HG02970 (cell line): Measurements from ENCODE around the gene SART1.
"Not testable (repeated sequence)": the region's sequence is repeated elsewhere in the genome, so short reads cannot be mapped to it uniquely, and the experiment has no call there.

Experiments
- ATAC-seq: cut with Tn5 transposase; IDR thresholded peaks from one replicate; pipeline ENCODE4 v1.9.1; 2021; ENCODE audit warnings: mild to moderate bottlenecking, moderate library complexity, moderate number of reproducible peaks; ENCODE audit not compliant: unreplicated experiment, low FRiP score

Gene SART1

GRCh38 chr11:65931773-65932557 lies 29.6 kb upstream of the SART1 start:
- ATAC-seq, result no peak

- no peak for ATAC-seq
Measured at GRCh38 chr11:65932558-65932919, 29.0 kb upstream of the SART1 start.

- ATAC-seq, result no peak
Measured at GRCh38 chr11:65934014-65934413, 27.5 kb upstream of the SART1 start.

GRCh38 chr11:65937766-65938165 lies 23.8 kb upstream of the SART1 start:
- no peak for ATAC-seq

GRCh38 chr11:65941720-65942310 lies 19.7 kb upstream of the SART1 start:
- no peak for ATAC-seq

- no peak for ATAC-seq
Measured at GRCh38 chr11:65942531-65942930, 19.0 kb upstream of the SART1 start.

- no peak for ATAC-seq
Measured at GRCh38 chr11:65944191-65944590, 17.3 kb upstream of the SART1 start.

GRCh38 chr11:65944767-65945166 lies 16.8 kb upstream of the SART1 start:
- no peak for ATAC-seq

- ATAC-seq, result no peak
Measured at GRCh38 chr11:65945430-65945911, 16.1 kb upstream of the SART1 start, which contains the start of gene TSGA10IP. Gene TSGA10IP, plus strand, starts transcription at chr11:65945480. Its CDS starts 196 bp downstream, at chr11:65945676.

GRCh38 chr11:65945941-65946558 lies 15.5 kb upstream of the SART1 start:
- no peak for ATAC-seq

- no peak for ATAC-seq
Measured at GRCh38 chr11:65946655-65947054, 14.9 kb upstream of the SART1 start.

GRCh38 chr11:65947133-65947532 lies 14.4 kb upstream of the SART1 start:
- ATAC-seq, result no peak

- no peak for ATAC-seq
Measured at GRCh38 chr11:65947603-65948125, 13.9 kb upstream of the SART1 start.

GRCh38 chr11:65950711-65951110 lies 10.8 kb upstream of the SART1 start:
- ATAC-seq, result not testable (repeated sequence)

GRCh38 chr11:65951641-65952040 lies 9.9 kb upstream of the SART1 start:
- not testable (repeated sequence) for ATAC-seq

GRCh38 chr11:65952052-65952521 lies 9.4 kb upstream of the SART1 start:
- no peak for ATAC-seq

- no peak for ATAC-seq
Measured at GRCh38 chr11:65953471-65953870, 8.1 kb upstream of the SART1 start.

GRCh38 chr11:65954771-65955170 lies 6.8 kb upstream of the SART1 start:
- no peak for ATAC-seq

- ATAC-seq, result no peak
Measured at GRCh38 chr11:65958291-65958690, 3.2 kb upstream of the SART1 start.

- ATAC-seq, result no peak
Measured at GRCh38 chr11:65958774-65959420, 2.6 kb upstream of the SART1 start.

- ATAC-seq, result no peak
Measured at GRCh38 chr11:65960824-65961266, 689 bp upstream of the SART1 start.
